Measurements from ENCODE around the gene ZNF513.
"Not testable (repeated sequence)": the region's sequence is repeated elsewhere in the genome, so short reads cannot be mapped to it uniquely, and the experiment has no call there.

Gene ZNF513

GRCh38 chr2:27354597-27354927 lies 26.0 kb downstream of the ZNF513 start:
- DNase-seq = no peak

- DNase-seq = no peak
Measured at GRCh38 chr2:27353762-27354596, 26.6 kb downstream of the ZNF513 start.

GRCh38 chr2:27353386-27353761 lies 27.2 kb downstream of the ZNF513 start:
- DNase-seq = not testable (repeated sequence)

- no peak for DNase-seq
Measured at GRCh38 chr2:27351802-27352598, 28.5 kb downstream of the ZNF513 start.

GRCh38 chr2:27350106-27350693 lies 30.3 kb downstream of the ZNF513 start:
- DNase-seq = no peak

GRCh38 chr2:27347641-27348040 lies 32.9 kb downstream of the ZNF513 start:
- DNase-seq = no peak

GRCh38 chr2:27336173-27336572 lies 44.4 kb downstream of the ZNF513 start:
- no peak for DNase-seq

GRCh38 chr2:27335311-27335710 lies 45.2 kb downstream of the ZNF513 start:
- DNase-seq = no peak

All from stimulated activated naive CD4-positive, alpha-beta T cell treated with Interleukin-2 at 50 U/mL for 16 hours (primary cell).